HG03565 (cell line): ENCODE data around the gene TSPYL2.

ENCODE experiments used
- ATAC-seq: cut with Tn5 transposase; IDR thresholded peaks from one replicate; pipeline ENCODE4 v1.9.1; 2021; ENCODE audit warnings: mild to moderate bottlenecking, moderate library complexity; ENCODE audit not compliant: unreplicated experiment

TSPYL2 gene

GRCh38 chrX:53081925-53082772, at the start of gene TSPYL2:
Gene TSPYL2, plus strand, starts transcription at chrX:53082367. Its CDS starts 132 bp downstream, at chrX:53082499.
- ATAC-seq: peak; percentile 82

GRCh38 chrX:53036149-53036548, 46.0 kb upstream of the TSPYL2 start:
- no peak for ATAC-seq

- ATAC-seq: no peak
Measured at GRCh38 chrX:53039236-53039635, 42.9 kb upstream of the TSPYL2 start.

- ATAC-seq: no peak
Measured at GRCh38 chrX:53044995-53045394, 37.2 kb upstream of the TSPYL2 start.

GRCh38 chrX:53047228-53047627, 34.9 kb upstream of the TSPYL2 start:
- ATAC-seq: no peak

- ATAC-seq: no peak
Measured at GRCh38 chrX:53048169-53049126, 33.7 kb upstream of the TSPYL2 start, which contains the start of gene GPR173. Gene GPR173, plus strand, starts transcription at chrX:53048789. Its CDS starts 27,833 bp downstream, at chrX:53076622.

- no peak for ATAC-seq
Measured at GRCh38 chrX:53049127-53049517, 33.0 kb upstream of the TSPYL2 start.

GRCh38 chrX:53050841-53051240, 31.3 kb upstream of the TSPYL2 start:
- ATAC-seq: no peak

- no peak for ATAC-seq
Measured at GRCh38 chrX:53055244-53055849, 26.8 kb upstream of the TSPYL2 start.

GRCh38 chrX:53056292-53056691, 25.9 kb upstream of the TSPYL2 start:
- no peak for ATAC-seq

- ATAC-seq: no peak
Measured at GRCh38 chrX:53065104-53065503, 17.1 kb upstream of the TSPYL2 start.

- ATAC-seq: no peak
Measured at GRCh38 chrX:53071064-53071463, 11.1 kb upstream of the TSPYL2 start.

GRCh38 chrX:53071604-53072417, 10.4 kb upstream of the TSPYL2 start:
- peak; percentile 74 for ATAC-seq

- ATAC-seq: no peak
Measured at GRCh38 chrX:53072418-53073114, 9.6 kb upstream of the TSPYL2 start.

- ATAC-seq: no peak
Measured at GRCh38 chrX:53073115-53073586, 9.0 kb upstream of the TSPYL2 start.

- ATAC-seq: no peak
Measured at GRCh38 chrX:53075011-53075410, 7.2 kb upstream of the TSPYL2 start.

- no peak for ATAC-seq
Measured at GRCh38 chrX:53076671-53077070, 5.5 kb upstream of the TSPYL2 start.

GRCh38 chrX:53077207-53078197, 4.7 kb upstream of the TSPYL2 start:
- no peak for ATAC-seq
